HepG2 (cell line): Measurements from ENCODE around the gene PTPN14. TPM values are rescaled to one million over a fixed set of nuclear protein-coding genes. Genes with fewer than 3 reads are reported as not detected.

ENCODE experiments used
- ATAC-seq: fragments of 200-7000 bp; cut with Tn5 transposase; 3 replicates; pipeline ENCODE4 v1.9.1; 2020; ENCODE audit warnings: mild to moderate bottlenecking, moderate library complexity
- BruUV-seq: library from RNA; stranded (reverse); fragments of 400-500 nt; replicated peaks from 2 replicates; lab custom pipeline; 2021; lab: Mats Ljungman, UMichigan
- CTCF ChIA-PET: fragments of 300-600 bp; formaldehyde crosslinking; extraction: SDS; loops from one replicate; lab custom pipeline; 2021; ENCODE audit warnings: low total read pairs, inconsistent platforms, low intra/inter-chr PET ratio; lab: Yijun Ruan, JAX
- POLR2A ChIA-PET: fragments of 350-600 bp; sonication (Branson Sonifier 250); formaldehyde crosslinking; loops from one replicate; lab custom pipeline; 2020; ENCODE audit warnings: antibody characterized with exemption, inconsistent platforms; lab: Yijun Ruan, JAX
- DNase-seq: peaks from one replicate; pipeline ENCODE4 v3.0.0-alpha.2; 2015; ENCODE audit warnings: low spot score
- FAIRE-seq: peaks from 3 replicates; lab custom pipeline; 2011; peaks lifted over from hg19 to GRCh38; lab: Jason Lieb, UNC
- H2AFZ ChIP-seq: one replicate; pipeline ENCODE4 v1.6.1; 2011; ENCODE audit warnings: low read length, inconsistent platforms
- H3K27ac ChIP-seq: fragments of 300-600 bp; 3 replicates; pipeline ENCODE4 v1.8.0; 2011; ENCODE audit warnings: mixed run types, mild to moderate bottlenecking, mixed read lengths, low read length, inconsistent platforms; ENCODE audit not compliant: insufficient read depth; ENCODE audit errors: extremely low read length
- H3K27me3 ChIP-seq, 2 experiments: fragments of 200-600 bp in 1 of 2; 2 replicates in 1 of 2; 3 replicates in 1 of 2; pipeline versions ENCODE4 v1.6.0 to v1.8.0; 2011; ENCODE audit warnings: low read length in 2 of 2, mild to moderate bottlenecking in 2 of 2, moderate library complexity in 2 of 2, inconsistent platforms in 1 of 2; ENCODE audit not compliant: insufficient read depth in 2 of 2, control insufficient read depth in 1 of 2
- H3K36me3 ChIP-seq, 2 experiments: fragments of 200-600 bp in 1 of 2; replicated peaks in 1 of 2; 2 replicates in 1 of 2; 3 replicates in 1 of 2; pipeline versions ENCODE4 v1.5.1 to v1.8.0; 2011; ENCODE audit warnings: low read length in 2 of 2, inconsistent platforms in 1 of 2; ENCODE audit not compliant: insufficient read depth in 2 of 2, control insufficient read depth in 1 of 2
- H3K4me1 ChIP-seq: 2 replicates; pipeline ENCODE4 v1.5.1; 2012; ENCODE audit warnings: low read length, inconsistent platforms; ENCODE audit not compliant: insufficient read depth
- H3K4me2 ChIP-seq: 2 replicates; pipeline ENCODE4 v1.6.0; 2011; ENCODE audit warnings: low read depth, low read length, inconsistent platforms
- H3K4me3 ChIP-seq, 3 experiments: fragments of 200-600 bp in 1 of 3; sonication (generic), shearing (Covaris generic) in 1 of 3; replicated peaks in 1 of 3; 2 replicates each; pipeline ENCODE4 v1.5.1; 2011 to 2016; ENCODE audit warnings: low read length in 3 of 3, inconsistent platforms in 2 of 3, low read depth in 2 of 3, mild to moderate bottlenecking in 2 of 3, control low read depth in 1 of 3, mixed read lengths in 1 of 3; ENCODE audit not compliant: insufficient read depth in 1 of 3
- H3K79me2 ChIP-seq: one replicate; pipeline ENCODE4 v1.6.1; 2011; ENCODE audit warnings: low read length, inconsistent platforms; ENCODE audit not compliant: insufficient read depth
- H3K9ac ChIP-seq: 2 replicates; pipeline ENCODE4 v1.6.0; 2011; ENCODE audit warnings: mild to moderate bottlenecking, low read depth, low read length, inconsistent platforms; ENCODE audit not compliant: insufficient read depth
- H3K9me3 ChIP-seq: 2 replicates; pipeline ENCODE4 v1.5.1; 2012; ENCODE audit warnings: mild to moderate bottlenecking, low read length
- H4K20me1 ChIP-seq: 2 replicates; pipeline ENCODE4 v1.6.0; 2011; ENCODE audit warnings: inconsistent platforms, mild to moderate bottlenecking, low read length, moderate library complexity; ENCODE audit not compliant: insufficient read depth
- AGO1 ChIP-seq: fragments of 200-400 bp; formaldehyde crosslinking; IDR thresholded peaks from 2 replicates; pipeline ENCODE4 v1.6.1; 2017; ENCODE audit warnings: mild to moderate bottlenecking, low read depth, low read length, moderate library complexity; ENCODE audit not compliant: poor library complexity, severe bottlenecking
- ARNT2 ChIP-seq: sonication (generic); formaldehyde crosslinking; IDR thresholded peaks from 2 replicates; pipeline ENCODE4 v1.8.0; 2022; ENCODE audit warnings: mild to moderate bottlenecking, low read depth, missing genetic modification reagents, moderate library complexity
- CREM ChIP-seq, 2 experiments: sonication (generic) in 1 of 2; formaldehyde crosslinking in 1 of 2; IDR thresholded peaks; 2 replicates each; pipeline versions ENCODE4 v1.4.0 to v1.6.1; 2016 to 2020; ENCODE audit warnings: antibody characterized with exemption in 1 of 2, mild to moderate bottlenecking in 1 of 2, missing genetic modification reagents in 1 of 2
- DRAP1 ChIP-seq: IDR thresholded peaks from 2 replicates; pipeline ENCODE4 v1.6.1; 2016; ENCODE audit warnings: missing genetic modification reagents, missing compliant biosample characterization
- FOXC1 ChIP-seq: sonication (generic); formaldehyde crosslinking; IDR thresholded peaks from 2 replicates; pipeline ENCODE4 v1.8.0; 2022; ENCODE audit warnings: mild to moderate bottlenecking, missing genetic modification reagents, borderline replicate concordance
- FOXO4 ChIP-seq: sonication (generic); formaldehyde crosslinking; conservative IDR thresholded peaks from 2 replicates; pipeline ENCODE4 v1.8.1; 2023; ENCODE audit warnings: missing genetic modification reagents
- HDAC1 ChIP-seq: sonication (generic); formaldehyde crosslinking; IDR thresholded peaks from 2 replicates; pipeline ENCODE4 v1.5.1; 2020; ENCODE audit warnings: mild to moderate bottlenecking, missing genetic modification reagents
- NFIC ChIP-seq: IDR thresholded peaks from 2 replicates; pipeline ENCODE4 v1.6.1; 2012; ENCODE audit warnings: mild to moderate bottlenecking, low read length, inconsistent platforms
- PRDM4 ChIP-seq: sonication (generic); formaldehyde crosslinking; IDR thresholded peaks from 2 replicates; pipeline ENCODE4 v1.9.0; 2021; ENCODE audit warnings: missing genetic modification reagents, borderline replicate concordance
- RARA ChIP-seq: IDR thresholded peaks from 2 replicates; pipeline ENCODE4 v1.6.1; 2016; ENCODE audit warnings: missing genetic modification reagents, missing compliant biosample characterization
- RELA ChIP-seq: sonication (generic); formaldehyde crosslinking; IDR thresholded peaks from 2 replicates; pipeline ENCODE4 v1.4.0; 2020; ENCODE audit warnings: missing genetic modification reagents
- SNAPC5 ChIP-seq: sonication (generic); formaldehyde crosslinking; IDR thresholded peaks from 2 replicates; pipeline ENCODE4 v1.8.1; 2023; ENCODE audit warnings: mild to moderate bottlenecking, missing genetic modification reagents, borderline replicate concordance
- ZBTB37 ChIP-seq: sonication (generic); formaldehyde crosslinking; IDR thresholded peaks from 2 replicates; pipeline ENCODE4 v1.4.0; 2020; ENCODE audit warnings: mild to moderate bottlenecking, missing genetic modification reagents
- ZNF337 ChIP-seq: sonication (generic); formaldehyde crosslinking; IDR thresholded peaks from 2 replicates; pipeline ENCODE4 v1.5.1; 2020; ENCODE audit warnings: missing genetic modification reagents, low read depth, mild to moderate bottlenecking, borderline replicate concordance
- ZNF354B ChIP-seq: sonication (generic); formaldehyde crosslinking; IDR thresholded peaks from 2 replicates; pipeline ENCODE4 v1.8.0; 2022; ENCODE audit warnings: mild to moderate bottlenecking, missing genetic modification reagents
- ZNF652 ChIP-seq: IDR thresholded peaks from 2 replicates; pipeline ENCODE4 v1.6.1; 2016; ENCODE audit warnings: low read depth, borderline replicate concordance
- ZNF660 ChIP-seq: sonication (generic); formaldehyde crosslinking; IDR thresholded peaks from 2 replicates; pipeline ENCODE4 v1.5.1; 2020; ENCODE audit warnings: mild to moderate bottlenecking, low read depth, missing genetic modification reagents, borderline replicate concordance
- ZNF672 ChIP-seq: sonication (generic); formaldehyde crosslinking; IDR thresholded peaks from 2 replicates; pipeline ENCODE4 v1.8.1; 2022; ENCODE audit warnings: missing genetic modification reagents
- ZNF740 ChIP-seq: sonication (generic); formaldehyde crosslinking; IDR thresholded peaks from 2 replicates; pipeline ENCODE4 v1.4.0; 2020; ENCODE audit warnings: missing genetic modification reagents
- WGBS: methylation state at CpG from one replicate; pipeline ENCODE4 v1.1.6; 2017; ENCODE audit warnings: low lambda C conversion rate; 5-methylcytosine and 5-hydroxymethylcytosine counted together
- in situ Hi-C: cut with HindIII; loops from 2 replicates; pipeline ENCODE4 v1.10.0; 2017; ENCODE audit warnings: low pct_unique_long_range_greater_than_20kb; ENCODE audit not compliant: extremely low pct_ligation_motif_present
- intact Hi-C: fragments of 100-400 bp; cut with micrococcal nuclease; formaldehyde crosslinking; loops from one replicate; pipeline ENCODE4 v1.10.0; 2022; ENCODE audit not compliant: unreplicated experiment
- polyA plus RNA-seq, 8 experiments: library from polyadenylated mRNA; depleted of rRNA in 3 of 8; stranded (reverse) in 7 of 8; unstranded in 1 of 8; fragments of >200 nt; fragmentation: Illumina TruSeq in 4 of 8; extraction: Trizol in 4 of 8; gene quantifications; 2 replicates each; pipeline versions ENCODE4 v1.2.1 to v1.2.3, GENCODE V29; 2011 to 2016; ENCODE audit warnings: low read depth in 4 of 8, missing spikeins in 1 of 8, mixed read lengths in 1 of 8; ENCODE audit not compliant: insufficient read depth in 1 of 8
- total RNA-seq, 5 experiments: library from RNA; depleted of rRNA; stranded (reverse); fragments of >200 nt; fragmentation: Illumina TruSeq; extraction: Trizol; gene quantifications; 2 replicates each; pipeline ENCODE4 v1.2.3, GENCODE V29; 2016; ENCODE audit warnings: low read depth in 1 of 5

The PTPN14 gene
- total and polyA plus RNA-seq, 2 of the 13 experiments (the other 11 are each of a cell fraction or from before 2014, with no cell fraction given) = 3.9 to 4.7 TPM

- H3K27me3 ChIP-seq = no peaks in the 10 kb centered on the region
- H4K20me1 ChIP-seq = peaks cover 3% of the 10 kb centered on the region
- no peak overlapping the region for H2AFZ ChIP-seq
- intact Hi-C loops = loop anchor here (10.0 kb wide), 1 partner anchor 1194 kb away; no protein-coding TSS in a partner anchor
- in situ Hi-C loops = loop anchor here (5.0 to 10.0 kb wide), 3 partner anchors 69 to 254 kb away; no protein-coding TSS in a partner anchor
- no peak overlapping the region for H3K4me2 ChIP-seq
- no peak overlapping the region for H3K27ac ChIP-seq
- BruUV-seq = no TSS peak
- no peak overlapping the region for H3K9ac ChIP-seq
- 100% methylated on average over 1 of the region's 1 CpG for WGBS
- no peak for FAIRE-seq
- no peak for ATAC-seq
- H3K79me2 ChIP-seq = no peaks in the 10 kb centered on the region
- peaks cover 23 to 74% of the 10 kb centered on the region in 2 experiments for H3K36me3 ChIP-seq
- no peaks in the 10 kb centered on the region for H3K4me1 ChIP-seq
- POLR2A ChIA-PET = no interaction called here
- CTCF ChIA-PET = interaction anchor here (0.7 to 8.2 kb wide), 4 partner anchors 60 to 254 kb away, joined by 3 to 82 read pairs (median 20); no protein-coding TSS in a partner anchor
- H3K4me3 ChIP-seq = no peak overlapping the region
- no peak for DNase-seq
- TF ChIP-seq NFIC (no peak), ZNF660 (CRISPR knock-in tag) (no peak), SNAPC5 (no peak), ZNF740 (CRISPR knock-in tag) (no peak), RELA (no peak), AGO1 (no peak), ZNF354B (CRISPR knock-in tag) (no peak), ZNF672 (CRISPR knock-in tag) (no peak), RARA (no peak), CREM (IDR thresholded peaks at IDR 0.05) (no peak), CREM (CRISPR knock-in tag; IDR thresholded peaks at IDR 0.05) (no peak), DRAP1 (no peak), ZBTB37 (no peak), HDAC1 (CRISPR knock-in tag) (no peak), PRDM4 (CRISPR knock-in tag) (no peak), FOXO4 (no peak), FOXC1 (CRISPR knock-in tag) (no peak), ZNF337 (CRISPR knock-in tag) (no peak), ZNF652 (CRISPR knock-in tag) (no peak), ARNT2 (CRISPR knock-in tag) (no peak)
- no peaks in the 10 kb centered on the region for H3K9me3 ChIP-seq
These were observed 220.2 kb downstream of the PTPN14 start for GRCh38 chr1:214331180-214331579.
